ENCODE data around the gene ECHS1. TPM values are rescaled to one million over a fixed set of nuclear protein-coding genes. Genes with fewer than 3 reads are reported as not detected.

ECHS1 gene
- total RNA-seq, 4 donors from 2014 or later: 106 to 317 (median 123) TPM

DNA sequence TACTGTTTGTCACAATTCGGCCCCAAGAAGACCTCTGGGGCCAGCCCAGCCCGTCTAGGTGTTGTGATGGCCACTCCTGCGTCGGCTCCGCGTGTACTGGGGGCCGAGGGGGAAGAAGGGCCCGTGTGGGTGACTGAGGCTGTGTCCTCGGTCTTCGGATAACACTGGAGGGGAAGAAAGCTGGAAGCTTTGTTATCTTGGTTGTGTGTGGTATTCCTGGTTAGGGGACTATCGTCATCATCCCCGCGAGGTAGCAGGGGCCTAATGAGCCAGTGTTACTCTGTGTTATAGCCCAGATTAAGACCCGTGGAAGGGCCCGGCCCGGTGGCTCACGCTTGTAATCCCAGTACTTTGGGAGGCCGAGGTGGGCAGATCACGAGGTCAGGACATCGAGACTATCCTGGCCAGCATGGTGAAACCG, 21.7 kb upstream of the ECHS1 start:
- TF ChIP-seq CTCF (IDR thresholded peaks at IDR 0.05; ENCODE audit: low read depth): no peak

GRCh38 chr10:133394064-133394663, 21.0 kb upstream of the ECHS1 start, which contains the start of gene MTG1:
Gene MTG1 (plus strand): TSS chr10:133394157. CDS start chr10:133394221, 64 bp downstream.
- no peak for TF ChIP-seq CTCF (IDR thresholded peaks at IDR 0.05; ENCODE audit: low read depth)

GRCh38 chr10:133393401-133394063, 20.4 kb upstream of the ECHS1 start:
- TF ChIP-seq CTCF (IDR thresholded peaks at IDR 0.05; ENCODE audit: low read depth): no peak

- TF ChIP-seq CTCF (IDR thresholded peaks at IDR 0.05; ENCODE audit: low read depth): no peak
These were observed 18.8 kb upstream of the ECHS1 start for GRCh38 chr10:133391761-133392518.

- TF ChIP-seq CTCF (IDR thresholded peaks at IDR 0.05; ENCODE audit: low read depth): no peak
These were observed 18.1 kb upstream of the ECHS1 start for GRCh38 chr10:133391249-133391635.

- TF ChIP-seq CTCF (IDR thresholded peaks at IDR 0.05; ENCODE audit: low read depth): no peak
These were observed 17.6 kb upstream of the ECHS1 start for GRCh38 chr10:133390597-133391248.

All from subcutaneous adipose tissue (tissue), 4 donors.